Measurements from ENCODE around the gene QRFP.

Gene QRFP

DNA sequence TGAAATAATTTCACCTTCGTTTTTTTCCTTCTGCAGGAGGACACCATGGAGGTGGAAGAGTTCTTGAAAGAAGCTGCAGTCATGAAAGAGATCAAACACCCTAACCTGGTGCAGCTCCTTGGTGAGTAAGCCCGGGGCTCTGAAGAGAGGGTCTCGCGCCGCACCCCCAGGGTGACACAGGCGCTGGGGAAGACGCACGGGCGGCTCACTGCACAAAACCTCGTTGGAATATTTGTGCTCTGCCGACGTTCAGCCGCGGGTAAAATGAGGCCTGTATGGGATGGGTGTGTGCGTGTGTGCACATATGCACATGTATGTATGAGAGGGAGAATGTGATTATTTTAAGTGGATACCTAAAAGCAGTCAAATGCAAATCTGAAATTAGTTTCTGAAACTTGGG, 24.5 kb downstream of the QRFP start:
- DNase-seq (ENCODE audit: low spot score): no peak

DNA sequence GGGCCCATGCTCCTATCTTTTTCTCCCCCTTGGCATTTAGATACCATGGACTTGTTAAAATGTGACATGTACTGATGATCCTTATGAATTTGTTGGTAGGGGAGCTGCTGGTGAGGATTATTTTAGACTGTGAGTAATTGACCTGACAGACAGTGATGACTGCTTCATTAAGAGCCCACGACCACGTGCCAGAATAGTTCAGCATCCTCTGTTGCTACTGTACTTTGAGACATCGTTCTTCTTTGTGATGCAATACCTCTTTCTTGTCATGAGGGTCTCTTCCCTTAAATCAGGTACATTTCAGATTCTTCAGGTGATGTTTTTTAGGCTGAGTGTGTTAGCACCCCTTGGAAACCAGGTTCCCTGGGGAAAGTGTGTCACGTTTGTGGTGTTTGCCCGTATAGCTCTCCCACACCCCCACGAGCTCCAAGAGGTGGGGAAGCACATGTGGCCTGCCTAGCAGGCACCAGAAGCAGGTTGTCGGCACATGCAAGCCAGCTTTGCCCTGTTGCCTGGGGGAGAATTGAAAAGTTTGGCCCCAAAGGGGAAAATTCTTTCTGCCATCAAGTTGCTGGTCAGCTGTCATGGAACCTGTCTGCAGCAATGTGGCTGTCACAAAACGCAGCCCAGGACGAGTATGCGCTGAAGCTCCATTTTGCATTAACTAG, 25.1 kb downstream of the QRFP start:
- DNase-seq (ENCODE audit: low spot score): no peak

DNA sequence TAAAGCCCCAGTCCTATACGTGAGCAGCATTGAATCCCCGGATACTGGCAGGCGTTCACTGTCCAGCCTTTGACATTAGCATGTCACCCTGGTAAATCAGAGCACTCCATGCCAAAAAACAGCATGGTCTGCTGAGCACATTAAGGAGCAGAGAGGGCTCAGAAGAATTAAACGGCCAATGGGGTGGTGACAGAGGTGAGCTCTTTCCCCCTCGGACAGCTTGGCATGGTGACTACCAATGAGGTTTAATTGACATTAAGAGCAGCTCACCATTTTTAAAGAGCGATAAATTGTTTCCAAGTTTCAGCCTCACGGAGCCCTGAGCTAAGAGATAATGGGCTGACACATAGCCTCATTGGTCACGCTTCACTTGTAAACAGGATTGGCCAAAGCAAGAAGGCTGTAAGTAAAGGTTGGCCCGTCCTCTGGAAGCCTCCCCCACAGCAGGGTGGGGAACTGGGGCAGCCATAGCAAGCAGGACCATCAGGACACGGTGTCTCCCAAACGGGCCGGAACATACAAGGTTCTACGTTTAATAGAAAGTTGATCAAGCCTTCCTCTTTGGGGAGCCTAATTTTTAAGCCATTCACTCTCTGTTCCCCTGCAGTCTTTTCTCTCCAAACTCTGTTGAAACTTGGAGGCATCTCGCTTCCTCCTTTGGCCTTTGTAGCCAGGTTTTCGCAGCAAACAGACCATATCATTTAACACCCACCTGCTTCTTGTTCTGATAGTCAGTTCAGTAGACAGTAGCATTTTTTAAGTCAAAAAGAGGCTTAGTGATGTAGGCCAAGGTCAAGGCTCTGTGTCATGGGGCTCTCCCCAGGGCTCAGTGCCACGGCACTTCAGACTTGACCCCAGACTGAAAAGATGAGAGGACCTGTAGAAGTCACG, 25.9 kb downstream of the QRFP start:
- DNase-seq (ENCODE audit: low spot score): no peak

DNA sequence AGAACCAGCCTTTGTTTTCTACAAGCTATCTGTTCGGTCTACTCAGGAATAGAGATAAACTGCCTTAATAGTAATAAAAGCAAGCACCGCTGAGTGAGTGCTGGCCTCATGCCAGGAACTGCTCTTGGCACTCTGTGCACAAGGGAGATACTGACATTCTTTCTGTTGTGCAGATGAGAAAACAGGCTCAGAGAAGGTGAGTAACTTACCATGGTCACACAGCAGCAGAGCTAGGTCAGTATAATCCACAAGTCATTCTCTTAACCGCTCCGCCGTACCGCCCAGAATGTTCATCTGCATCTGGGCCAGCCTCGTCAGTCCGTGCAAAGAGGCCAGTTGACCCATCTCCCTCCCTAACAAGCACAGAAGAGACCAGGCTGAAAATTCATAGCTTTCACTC, 27.4 kb downstream of the QRFP start:
- peak; percentile 29 for DNase-seq (ENCODE audit: low spot score)

DNA sequence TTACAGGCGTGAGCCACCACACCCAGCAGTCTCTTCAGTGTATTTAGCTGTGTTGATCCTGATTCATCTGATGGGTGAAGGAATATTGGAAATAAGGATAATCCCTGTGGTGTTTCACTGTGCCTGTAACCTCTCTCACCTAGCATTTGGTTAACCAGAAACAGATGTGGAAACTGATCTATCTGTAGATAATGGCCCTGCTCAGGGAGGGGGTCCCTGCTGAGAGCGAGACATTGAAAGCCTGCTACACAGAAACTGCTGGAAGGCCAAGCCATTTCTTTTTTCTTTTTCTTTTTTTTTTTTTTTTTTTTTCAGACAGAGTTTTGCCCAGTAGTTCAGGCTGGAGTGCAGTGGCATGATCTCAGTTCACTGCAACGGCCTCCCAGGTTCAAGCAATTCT, 28.4 kb downstream of the QRFP start:
- DNase-seq (ENCODE audit: low spot score): no peak

DNA sequence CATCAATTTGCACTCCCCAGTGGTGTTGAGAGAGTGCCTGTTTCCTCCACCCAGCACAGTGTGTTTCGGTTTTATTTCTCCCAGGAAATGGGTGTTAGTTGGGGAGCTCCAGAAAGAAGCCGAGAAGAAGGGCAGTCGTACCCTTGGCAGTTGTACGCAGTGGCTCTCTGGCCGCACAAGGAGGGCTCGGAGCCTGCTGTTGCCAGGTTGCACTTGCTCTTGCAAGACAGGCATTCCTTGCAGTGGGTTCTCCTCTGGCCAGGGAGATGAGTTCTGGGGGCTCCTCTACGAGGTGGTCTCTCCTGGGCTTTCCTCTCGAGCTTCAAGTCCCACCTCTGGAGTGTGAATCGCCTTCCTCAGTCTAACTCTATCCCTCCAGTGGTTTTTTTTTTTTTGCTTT, 29.1 kb downstream of the QRFP start:
- DNase-seq (ENCODE audit: low spot score): no peak

DNA sequence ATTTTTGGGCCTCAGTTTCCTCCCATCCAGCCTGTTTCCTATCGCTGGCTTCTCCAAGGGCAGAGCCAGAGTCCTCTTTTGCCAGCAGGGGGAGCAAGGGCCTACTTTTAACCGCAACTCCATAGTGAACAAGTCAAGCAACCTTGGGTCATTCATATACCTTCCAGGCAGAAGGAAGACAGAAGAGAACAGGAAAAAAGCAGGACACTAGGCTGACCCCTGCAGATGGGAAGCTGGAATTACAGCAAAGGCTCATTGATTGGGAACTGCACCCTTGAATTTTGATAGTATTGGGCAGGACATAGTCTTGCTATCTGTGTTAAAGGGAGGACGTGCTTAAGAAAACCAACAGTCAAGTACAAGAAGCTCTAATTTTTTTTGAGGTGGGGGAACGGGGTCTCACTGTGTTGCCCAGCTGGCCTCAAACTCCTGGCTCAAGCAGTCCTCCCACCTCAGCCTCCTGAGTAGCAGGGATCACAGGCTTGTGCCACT, 30.1 kb downstream of the QRFP start:
- DNase-seq (ENCODE audit: low spot score): peak; percentile 73

DNA sequence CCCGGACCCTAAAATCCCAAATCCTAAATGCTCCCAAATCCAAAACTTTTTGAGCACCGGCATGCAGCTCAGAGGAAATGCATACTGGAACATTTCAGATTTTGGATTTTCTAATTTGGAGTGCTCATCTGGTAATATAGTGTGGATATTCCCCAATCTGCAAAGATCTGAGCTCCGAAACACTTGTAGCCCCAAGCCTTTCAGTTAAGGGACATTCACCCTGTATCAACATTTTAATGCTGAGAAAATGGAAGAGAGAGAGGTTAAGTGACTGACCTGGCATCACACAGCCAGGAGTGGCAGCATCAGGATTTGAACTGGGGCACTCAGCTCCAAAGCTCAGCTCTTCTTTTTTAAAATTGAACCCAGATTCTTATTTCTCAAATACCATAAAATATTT, 30.7 kb downstream of the QRFP start:
- no peak for DNase-seq (ENCODE audit: low spot score)

DNA sequence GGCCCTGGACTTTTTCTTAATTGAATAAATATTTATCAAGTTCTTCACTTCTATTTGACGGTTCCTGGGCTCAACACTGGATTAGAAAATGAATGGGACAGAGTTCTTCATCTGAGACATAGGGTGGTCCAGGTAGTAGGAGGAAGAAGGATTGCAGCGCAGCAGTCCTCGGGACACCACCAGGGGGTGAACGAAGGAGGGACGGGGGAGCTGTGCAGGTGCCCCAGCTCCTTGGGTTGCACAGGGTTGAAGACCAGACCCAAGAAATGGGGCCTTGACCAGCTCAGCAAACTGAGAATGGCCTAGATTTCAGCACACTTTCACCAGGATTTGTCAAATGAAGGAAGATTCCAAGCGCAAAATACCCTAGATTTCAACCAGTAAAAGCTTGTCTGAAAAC, 32.1 kb downstream of the QRFP start:
- no peak for DNase-seq (ENCODE audit: low spot score)

DNA sequence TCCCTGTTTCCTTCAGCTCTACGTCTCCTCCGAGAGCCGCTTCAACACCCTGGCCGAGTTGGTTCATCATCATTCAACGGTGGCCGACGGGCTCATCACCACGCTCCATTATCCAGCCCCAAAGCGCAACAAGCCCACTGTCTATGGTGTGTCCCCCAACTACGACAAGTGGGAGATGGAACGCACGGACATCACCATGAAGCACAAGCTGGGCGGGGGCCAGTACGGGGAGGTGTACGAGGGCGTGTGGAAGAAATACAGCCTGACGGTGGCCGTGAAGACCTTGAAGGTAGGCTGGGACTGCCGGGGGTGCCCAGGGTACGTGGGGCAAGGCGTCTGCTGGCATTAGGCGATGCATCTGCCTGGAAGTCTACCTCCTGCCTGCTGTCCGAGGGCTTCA, 33.9 kb downstream of the QRFP start:
- no peak for DNase-seq (ENCODE audit: low spot score)

DNA sequence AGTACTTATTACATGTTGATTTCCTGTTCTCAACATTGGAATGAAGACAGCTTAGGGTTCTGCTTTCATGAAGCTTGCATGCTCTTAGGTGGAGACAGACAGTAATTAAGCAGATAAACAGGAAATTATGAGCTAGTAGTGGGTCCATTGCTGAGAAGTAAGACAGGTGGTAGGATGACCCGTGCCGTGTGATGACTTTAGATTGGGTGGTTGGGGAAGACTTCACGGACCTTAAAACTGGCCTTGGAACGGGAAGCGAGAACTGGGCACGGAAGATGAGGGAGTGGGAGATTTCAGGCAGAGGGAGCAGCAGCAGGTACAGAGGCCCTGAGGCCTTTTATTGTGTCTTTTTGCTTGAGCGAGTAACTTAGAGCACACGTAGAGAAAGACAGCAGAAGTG, 34.4 kb downstream of the QRFP start:
- no peak for DNase-seq (ENCODE audit: low spot score)

DNA sequence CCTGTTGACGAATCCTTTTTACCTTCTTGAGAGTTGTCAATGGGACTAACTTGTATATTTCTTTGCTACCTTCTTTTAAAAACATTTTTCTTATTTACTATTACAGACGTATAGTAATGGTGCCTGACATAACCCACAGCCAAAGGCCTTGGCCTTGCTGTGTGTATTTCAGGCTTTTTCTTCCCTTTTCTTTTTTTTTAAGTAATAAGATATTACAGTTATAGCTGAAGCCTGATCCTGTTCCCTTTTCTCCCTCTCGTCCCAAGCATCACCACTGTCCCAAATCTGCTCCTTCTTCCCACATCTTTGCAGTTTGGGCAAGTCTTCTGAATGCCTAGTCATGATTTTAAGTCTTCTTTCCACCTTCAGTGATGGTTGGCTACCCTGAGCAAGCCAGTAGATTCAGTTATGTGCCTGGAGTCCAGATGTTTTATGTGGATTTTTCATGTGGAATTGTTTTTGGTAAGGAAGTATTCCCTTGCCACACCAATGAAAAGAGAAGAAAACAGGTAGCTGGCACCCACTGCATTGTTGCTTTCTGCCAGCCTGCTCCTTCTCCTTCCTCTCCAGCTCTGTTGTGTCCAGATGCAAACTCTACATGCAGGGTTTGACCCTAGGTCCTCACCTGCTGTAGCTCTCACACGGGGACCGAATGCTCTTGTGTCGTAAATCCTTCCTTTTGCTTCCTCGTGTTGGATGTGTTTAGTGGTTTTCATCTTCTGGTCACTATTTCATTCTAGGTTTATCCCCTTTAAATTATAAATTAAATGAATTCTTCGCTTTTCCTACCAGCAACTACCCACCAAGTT, 35.0 kb downstream of the QRFP start:
- no peak for DNase-seq (ENCODE audit: low spot score)

DNA sequence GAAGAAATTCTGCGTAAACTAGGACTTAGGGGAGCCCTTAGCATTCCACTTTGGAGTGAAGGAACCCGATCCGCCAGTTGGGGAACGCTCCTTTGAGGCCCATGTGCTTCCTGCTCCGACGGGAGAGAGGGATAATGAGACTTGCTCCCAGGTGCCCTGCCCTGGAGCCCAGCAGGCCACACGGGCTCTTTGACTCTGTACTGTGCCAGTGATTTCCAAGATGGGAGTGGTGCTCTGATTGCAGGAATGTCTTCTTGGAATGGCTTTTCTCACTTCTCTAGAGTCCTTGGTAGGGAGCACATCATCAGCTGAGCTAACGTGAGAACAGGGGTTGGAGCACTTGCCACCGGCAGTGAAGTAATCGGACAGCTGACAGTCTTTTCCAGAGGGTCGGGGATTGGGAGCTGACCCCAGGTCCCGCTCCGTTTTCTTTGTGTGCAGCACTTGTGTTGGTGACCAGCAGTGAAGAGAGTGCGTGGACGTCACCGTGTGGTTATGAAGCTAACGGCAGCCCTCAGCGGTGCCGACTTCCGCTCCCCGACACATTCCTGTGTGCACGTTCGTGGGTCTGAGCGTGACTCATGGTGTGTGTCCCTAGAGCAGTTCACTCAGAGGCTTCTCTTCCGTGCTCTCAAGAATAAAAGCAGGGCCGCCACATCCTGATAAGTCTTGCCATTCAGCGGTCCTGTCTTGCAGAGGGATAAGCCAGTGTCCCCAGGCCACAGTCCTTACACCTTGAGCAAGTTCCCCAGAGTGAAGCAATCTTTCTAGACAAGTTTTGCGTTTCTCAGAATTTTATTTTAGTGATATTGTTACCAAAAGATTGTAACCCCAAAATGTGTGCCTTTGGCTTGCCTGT, 35.9 kb downstream of the QRFP start:
- DNase-seq (ENCODE audit: low spot score): no peak

DNA sequence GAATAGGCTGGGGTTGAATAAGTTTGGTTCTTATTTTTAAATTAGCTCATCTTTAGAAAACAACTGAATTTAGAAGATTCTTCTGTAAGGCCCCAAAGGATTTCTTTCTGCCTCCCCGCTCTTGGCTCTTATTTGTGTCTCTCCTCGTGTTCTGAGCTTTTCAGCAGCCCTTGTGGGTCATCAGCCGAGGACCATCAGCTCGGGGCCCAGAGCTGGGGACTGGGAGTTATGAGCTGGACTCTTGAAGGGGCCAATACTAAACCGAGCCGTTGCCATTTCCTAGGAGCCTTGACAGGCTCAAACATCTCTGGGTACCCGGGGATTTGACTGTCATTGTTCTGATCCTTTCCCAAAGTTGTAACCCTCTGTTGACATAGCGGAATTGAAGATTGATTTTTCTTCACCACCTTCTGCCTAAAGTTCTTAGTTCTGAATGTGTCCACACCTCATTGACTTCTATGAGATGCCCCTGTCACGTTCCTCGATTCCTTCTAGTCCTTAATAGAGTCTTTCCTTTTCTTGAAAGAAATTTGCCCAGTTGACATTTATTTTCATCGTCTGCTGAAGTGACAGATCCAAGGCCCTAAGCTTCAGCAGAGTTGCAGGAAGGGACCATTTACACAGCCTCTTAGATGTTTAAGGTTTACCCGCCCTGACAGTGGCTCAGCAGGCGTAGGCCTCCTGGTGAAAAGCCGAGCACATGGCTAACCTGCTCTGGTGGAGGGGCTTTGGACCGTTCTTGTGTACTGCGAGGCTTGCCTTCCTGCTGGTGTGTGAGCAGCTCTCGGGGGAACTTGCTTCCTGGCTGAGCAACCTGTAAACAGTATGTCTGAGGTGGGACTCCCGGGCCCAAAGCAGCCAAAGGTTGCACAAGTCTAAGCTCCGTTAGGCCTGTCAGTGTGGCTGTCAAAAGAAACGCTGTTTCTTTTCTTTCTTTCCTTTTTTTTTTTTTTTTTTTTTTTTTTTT, 37.6 kb downstream of the QRFP start:
- DNase-seq (ENCODE audit: low spot score): no peak

DNA sequence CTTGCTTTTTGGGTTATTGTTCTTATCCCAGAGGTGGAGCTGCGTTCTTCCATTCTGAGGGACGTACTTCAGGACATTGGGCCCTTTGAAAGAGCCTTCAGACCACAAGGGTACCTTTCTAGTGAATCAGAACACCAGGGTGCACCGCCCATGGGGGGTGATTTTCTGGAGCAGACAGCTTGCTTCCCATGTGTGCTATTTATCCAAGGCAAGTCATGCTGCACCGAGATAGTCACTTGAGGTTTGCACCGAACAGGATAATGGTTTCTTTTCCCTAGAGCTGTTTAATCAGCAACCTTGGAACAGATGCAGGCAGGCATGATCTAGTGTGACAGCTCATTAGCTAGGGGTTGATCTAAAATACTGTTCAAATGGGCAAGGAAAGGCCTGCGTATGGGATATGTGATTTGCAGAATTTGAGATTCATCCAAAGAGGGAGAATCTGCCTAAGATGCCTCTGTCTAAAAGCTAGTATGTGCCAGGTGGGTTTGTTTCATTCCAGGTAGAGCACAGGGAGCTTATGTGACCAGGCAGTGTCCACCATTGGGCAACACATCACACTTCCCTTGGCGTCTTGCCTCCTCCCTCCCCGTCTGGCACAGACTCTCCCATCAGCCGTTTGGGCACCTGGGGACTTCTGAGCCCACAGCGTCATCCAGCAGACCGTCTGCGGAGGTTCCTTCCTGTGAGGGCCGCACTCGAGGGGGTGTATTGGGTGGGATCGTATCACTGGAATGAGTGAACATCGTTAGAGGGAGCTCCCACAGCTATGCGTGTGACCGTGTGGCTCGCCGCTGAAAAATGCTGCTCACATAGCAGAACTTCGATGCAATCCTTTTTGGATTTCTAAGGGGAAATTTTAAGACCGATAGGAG, 38.5 kb downstream of the QRFP start:
- no peak for DNase-seq (ENCODE audit: low spot score)

DNA sequence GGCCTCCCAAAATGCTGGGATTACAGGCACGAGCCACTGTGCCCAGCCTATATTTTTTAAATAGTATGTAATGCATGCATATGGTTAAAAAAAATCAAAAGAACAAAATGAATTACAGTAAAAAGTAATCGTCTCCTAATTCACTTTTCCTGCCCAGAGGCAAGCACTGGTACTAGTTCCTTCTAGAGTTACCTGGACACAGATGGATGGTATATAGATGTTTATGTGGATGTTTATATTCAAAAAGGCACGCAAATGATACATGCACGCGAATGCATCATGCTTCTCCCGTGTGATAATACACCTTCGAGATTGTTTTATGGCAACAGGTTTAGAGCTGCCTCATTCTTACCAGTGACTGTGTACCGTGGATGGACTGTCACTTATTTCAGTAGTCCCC, 40.1 kb downstream of the QRFP start:
- DNase-seq (ENCODE audit: low spot score): no peak

DNA sequence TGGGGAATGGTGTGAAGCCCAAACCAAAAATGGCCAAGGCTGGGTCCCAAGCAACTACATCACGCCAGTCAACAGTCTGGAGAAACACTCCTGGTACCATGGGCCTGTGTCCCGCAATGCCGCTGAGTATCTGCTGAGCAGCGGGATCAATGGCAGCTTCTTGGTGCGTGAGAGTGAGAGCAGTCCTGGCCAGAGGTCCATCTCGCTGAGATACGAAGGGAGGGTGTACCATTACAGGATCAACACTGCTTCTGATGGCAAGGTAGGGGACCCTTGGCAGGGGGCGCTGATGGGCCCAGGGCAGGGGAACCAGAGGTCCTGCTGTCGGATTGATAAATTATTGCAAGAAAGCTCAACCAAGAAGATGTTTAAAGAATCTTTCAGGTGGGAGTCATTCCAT, 41.8 kb downstream of the QRFP start:
- DNase-seq (ENCODE audit: low spot score): no peak

DNA sequence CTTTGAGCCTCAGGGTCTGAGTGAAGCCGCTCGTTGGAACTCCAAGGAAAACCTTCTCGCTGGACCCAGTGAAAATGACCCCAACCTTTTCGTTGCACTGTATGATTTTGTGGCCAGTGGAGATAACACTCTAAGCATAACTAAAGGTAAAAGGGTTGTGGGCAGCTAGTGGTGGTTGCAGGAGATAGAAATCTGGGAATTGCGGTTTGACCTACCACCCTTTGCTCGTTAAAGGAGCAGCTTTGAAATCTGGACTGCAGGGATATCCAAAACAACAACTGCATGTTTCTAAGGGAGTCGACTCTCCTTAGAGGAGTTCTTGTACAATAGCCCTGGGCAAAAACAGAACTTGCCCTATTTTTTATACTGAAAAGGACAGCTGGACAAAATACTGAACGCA, 42.5 kb downstream of the QRFP start:
- no peak for DNase-seq (ENCODE audit: low spot score)

DNA sequence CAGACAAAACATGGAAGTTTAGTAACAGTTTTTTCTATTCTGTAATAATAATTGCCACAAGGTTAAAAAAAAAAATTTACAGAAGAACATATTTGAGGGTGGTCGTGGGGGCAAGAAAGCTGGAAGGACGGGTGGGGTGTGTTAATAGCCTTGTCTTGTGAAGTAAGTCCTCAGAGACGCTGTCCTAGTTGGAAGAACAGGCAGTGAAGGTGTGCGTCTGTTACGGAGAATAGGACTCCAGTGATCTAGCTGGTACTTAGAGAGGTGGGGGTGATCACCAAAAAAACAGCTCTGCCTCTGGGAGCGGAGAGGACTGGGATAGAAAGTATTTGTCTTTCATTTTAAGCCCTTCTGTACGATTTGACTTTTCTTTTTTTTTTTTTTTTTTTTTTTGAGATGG, 43.8 kb downstream of the QRFP start:
- no peak for DNase-seq (ENCODE audit: low spot score)

DNA sequence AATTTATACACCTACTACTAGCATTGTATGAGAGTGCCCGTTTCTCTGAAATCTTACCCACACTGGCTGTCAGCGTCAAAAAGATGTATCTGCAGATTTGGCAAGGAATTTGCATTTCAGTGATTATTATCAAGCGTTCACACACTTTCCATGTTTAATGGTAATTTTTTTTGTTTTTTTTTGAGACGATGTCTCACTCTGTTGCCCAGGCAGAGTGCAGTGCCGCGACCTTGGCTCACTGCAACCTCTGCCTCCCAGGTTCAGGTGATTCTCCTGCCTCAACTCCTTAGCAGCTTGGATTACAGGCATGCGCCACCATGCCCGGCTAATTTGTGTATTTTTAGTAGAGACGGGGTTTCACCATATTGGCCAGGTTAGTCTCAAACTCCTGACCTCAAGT, 47.3 kb downstream of the QRFP start:
- DNase-seq (ENCODE audit: low spot score): no peak
